HepG2 (cell line): ENCODE data around the gene SYVN1.

Experiments used
- SOX6 ChIP-seq, 2 experiments: fragments of 450-650 bp in 1 of 2; sonication (generic) in 1 of 2; formaldehyde crosslinking in 1 of 2; IDR thresholded peaks; 2 replicates each; pipeline versions ENCODE4 v1.4.0 to v1.6.1; 2017 to 2020; ENCODE audit warnings: antibody characterized with exemption in 1 of 2, mild to moderate bottlenecking in 1 of 2, missing genetic modification reagents in 1 of 2
- ZNF138 ChIP-seq: sonication (generic); formaldehyde crosslinking; IDR thresholded peaks from 2 replicates; pipeline ENCODE4 v1.5.0; 2020; ENCODE audit warnings: mild to moderate bottlenecking, low read depth, missing genetic modification reagents

- TF ChIP-seq ZNF138 (CRISPR knock-in tag) (no peak), SOX6 (IDR thresholded peaks at IDR 0.05) (no peak), SOX6 (CRISPR knock-in tag; IDR thresholded peaks at IDR 0.05) (no peak)
Observed at GRCh38 chr11:65131895-65132237, 2.5 kb downstream of the SYVN1 start.
